Uterus (tissue), 2 donors: ENCODE data around the gene EEF1E1.

Experiments
- CTCF ChIP-seq, 4 experiments: fragments of 200-600 bp in 2 of 4; fragments of 450-650 bp in 2 of 4; sonication (generic) in 2 of 4; IDR thresholded peaks; one replicate each; pipeline ENCODE4 v1.5.1; 2016 to 2019; ENCODE audit warnings: antibody characterized with exemption in 4 of 4, mild to moderate bottlenecking in 2 of 4, moderate library complexity in 1 of 4
- POLR2A ChIP-seq, 2 donors: fragments of 450-650 bp; IDR thresholded peaks; one replicate each; pipeline ENCODE4 v1.6.1; 2016; ENCODE audit warnings: antibody characterized with exemption in 2 of 2, mild to moderate bottlenecking in 1 of 2, moderate library complexity in 1 of 2

- TF ChIP-seq CTCF (IDR thresholded peaks at IDR 0.05) (peak in 2 of 4 experiments; percentile 31 to 32), POLR2A (IDR thresholded peaks at IDR 0.05) (no peak)
Observed at GRCh38 chr6:8059129-8059528, 43.2 kb downstream of the EEF1E1 start.
